OCI-LY3 (cell line): Measurements from ENCODE around the gene EMD.

Experiments
- EZH2phosphoT487 ChIP-seq: fragments of 200-600 bp; shearing (Covaris generic); IDR thresholded peaks from 2 replicates; pipeline ENCODE4 v1.6.1; 2018; ENCODE audit warnings: antibody characterized with exemption, mixed run types, low read depth
- TF ChIP-seq, protein P1 (sequence below): fragments of 200-600, 300-600 bp; sonication (generic); IDR thresholded peaks from 2 replicates; pipeline ENCODE4 v1.5.1; 2014; ENCODE audit warnings: antibody characterized with exemption, low read length, low read depth

DNA sequence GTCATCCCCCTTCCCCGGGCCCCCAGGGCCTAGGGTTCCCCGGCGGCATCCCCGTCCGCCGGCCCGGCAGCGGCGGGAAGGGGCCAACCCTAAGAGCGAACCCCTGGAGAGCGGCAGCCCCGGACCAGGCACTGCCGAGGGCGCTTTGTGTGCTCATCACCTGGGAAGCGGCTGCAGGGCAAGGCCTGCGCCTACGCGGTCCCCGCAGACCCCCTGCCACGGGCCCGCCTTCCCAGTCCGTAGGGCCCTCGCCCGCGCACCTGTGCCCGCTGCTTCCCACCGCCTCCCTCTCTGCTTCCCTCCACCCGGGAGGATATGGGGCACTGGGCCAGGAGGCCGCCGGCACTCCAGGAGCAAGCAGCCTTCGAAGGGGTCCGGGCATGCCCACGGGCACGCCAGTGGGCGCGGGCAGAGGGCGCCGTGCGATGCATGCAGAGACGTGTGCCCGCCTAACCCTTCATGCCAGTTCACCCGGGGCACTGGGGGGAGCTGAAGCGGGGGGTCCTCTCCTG lies 7.2 kb upstream of the EMD start:
- TF ChIP-seq, protein P1, sequence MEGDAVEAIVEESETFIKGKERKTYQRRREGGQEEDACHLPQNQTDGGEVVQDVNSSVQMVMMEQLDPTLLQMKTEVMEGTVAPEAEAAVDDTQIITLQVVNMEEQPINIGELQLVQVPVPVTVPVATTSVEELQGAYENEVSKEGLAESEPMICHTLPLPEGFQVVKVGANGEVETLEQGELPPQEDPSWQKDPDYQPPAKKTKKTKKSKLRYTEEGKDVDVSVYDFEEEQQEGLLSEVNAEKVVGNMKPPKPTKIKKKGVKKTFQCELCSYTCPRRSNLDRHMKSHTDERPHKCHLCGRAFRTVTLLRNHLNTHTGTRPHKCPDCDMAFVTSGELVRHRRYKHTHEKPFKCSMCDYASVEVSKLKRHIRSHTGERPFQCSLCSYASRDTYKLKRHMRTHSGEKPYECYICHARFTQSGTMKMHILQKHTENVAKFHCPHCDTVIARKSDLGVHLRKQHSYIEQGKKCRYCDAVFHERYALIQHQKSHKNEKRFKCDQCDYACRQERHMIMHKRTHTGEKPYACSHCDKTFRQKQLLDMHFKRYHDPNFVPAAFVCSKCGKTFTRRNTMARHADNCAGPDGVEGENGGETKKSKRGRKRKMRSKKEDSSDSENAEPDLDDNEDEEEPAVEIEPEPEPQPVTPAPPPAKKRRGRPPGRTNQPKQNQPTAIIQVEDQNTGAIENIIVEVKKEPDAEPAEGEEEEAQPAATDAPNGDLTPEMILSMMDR = no peak
- no peak for TF ChIP-seq EZH2phosphoT487
